HG03108 (cell line): ENCODE data around the gene RAB18.
"Not testable (repeated sequence)": the region's sequence is repeated elsewhere in the genome, so short reads cannot be mapped to it uniquely, and the experiment has no call there.

Experiments
- ATAC-seq: cut with Tn5 transposase; IDR thresholded peaks from one replicate; pipeline ENCODE4 v1.9.1; 2021; ENCODE audit warnings: moderate library complexity; ENCODE audit not compliant: unreplicated experiment

Gene RAB18

DNA sequence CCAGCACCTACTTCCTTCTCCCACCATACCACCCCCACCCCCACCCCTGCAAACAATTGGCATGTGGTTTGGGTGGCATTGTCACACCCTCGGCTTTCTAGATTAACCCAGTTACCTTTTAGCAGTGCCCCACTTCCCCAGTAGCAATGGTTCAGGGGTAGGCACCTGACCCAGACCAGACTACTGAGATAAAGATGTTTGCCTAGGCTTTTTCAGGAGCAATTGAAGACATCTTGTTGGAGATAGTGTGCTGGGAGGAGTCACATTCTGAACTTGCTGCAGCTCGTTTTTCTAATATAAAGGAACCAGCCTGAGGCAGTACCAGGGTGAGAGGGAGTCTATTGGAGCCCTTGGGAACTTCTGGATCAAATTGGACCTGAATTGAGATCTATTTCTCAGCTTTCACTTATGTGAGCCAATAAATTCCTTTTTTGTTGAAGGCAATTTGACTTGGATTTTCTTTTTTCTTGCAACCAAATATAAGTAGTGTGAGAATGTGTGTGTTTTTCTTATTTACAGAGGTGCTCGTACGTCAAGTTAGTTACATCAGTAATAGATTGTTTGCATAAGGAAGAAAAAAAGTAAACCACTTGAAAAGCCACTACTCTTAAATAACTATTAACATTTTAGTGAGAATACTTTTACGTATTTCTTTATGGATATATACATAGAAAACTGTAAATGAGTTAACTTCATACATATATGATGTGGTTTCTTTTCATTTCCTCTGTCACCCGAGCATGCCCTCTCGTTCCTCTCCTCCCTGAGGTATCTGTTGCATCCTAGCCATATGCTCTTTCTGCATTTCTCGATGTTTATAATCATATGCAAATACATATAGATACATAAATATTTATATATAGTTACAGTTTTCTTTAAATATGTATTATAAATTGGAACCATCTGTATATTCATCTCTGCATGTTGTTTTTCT, 38.0 kb downstream of the RAB18 start:
- ATAC-seq, result no peak

DNA sequence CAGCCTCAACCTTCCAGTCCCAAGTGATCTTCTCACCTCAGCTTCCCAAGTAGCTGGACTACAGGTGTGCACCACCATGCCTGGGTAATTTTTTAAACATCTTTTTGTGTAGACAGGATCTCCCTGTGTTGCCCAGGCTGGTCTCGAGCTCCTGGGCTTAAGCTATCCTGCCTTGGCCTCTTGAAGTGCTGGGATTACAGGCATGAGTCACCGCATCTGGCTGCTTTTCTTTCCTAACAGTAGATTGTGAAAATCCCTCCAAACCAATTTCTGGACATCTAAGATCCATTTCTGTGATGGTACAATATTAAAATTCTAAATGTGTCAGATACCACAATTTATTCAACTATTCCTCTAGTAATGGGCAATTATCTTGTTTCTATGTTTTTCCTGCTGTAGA, 38.7 kb downstream of the RAB18 start:
- no peak for ATAC-seq

DNA sequence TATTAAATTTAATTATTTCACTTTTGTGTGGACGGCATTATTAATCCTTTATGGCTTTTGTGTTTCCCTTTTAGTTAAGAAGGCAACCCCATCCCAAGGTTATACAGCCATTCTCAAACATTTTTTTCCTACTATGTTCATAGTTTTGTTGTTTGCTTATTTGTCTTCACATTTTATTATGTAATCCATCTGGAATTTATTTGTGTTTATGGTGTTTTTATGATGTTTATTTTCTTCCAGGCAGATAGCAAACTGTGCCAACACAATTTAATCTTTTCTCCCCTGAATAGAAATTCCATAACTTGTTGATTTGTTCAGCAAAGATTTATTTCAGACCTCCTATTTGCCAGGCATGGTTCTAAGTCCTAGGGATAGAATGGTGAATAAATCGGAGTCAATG, 42.9 kb downstream of the RAB18 start:
- ATAC-seq, result no peak

DNA sequence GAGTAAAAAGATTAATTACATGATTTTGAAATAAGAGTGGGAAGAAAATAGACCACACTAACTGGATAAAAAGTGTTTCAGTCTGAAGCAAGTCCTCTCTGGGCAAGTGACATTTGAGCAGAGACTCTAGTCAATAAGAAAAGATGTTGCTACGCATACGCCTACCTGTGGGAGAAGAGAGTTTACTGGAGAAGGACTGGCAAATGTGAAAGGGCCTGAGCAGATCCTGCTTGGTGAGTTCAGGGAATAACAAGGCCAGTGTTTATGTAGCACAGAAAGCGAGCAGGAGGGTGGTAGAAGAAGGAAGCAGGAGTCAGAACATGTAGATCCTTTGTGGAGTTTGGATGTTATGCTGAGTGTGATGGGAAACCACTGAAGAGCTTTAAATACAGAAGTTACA, 43.4 kb downstream of the RAB18 start:
- no peak for ATAC-seq

GRCh38 chr10:27550823-27551222, 46.7 kb downstream of the RAB18 start:
- ATAC-seq, result no peak

GRCh38 chr10:27558612-27559020, 54.5 kb downstream of the RAB18 start:
- ATAC-seq, result no peak

DNA sequence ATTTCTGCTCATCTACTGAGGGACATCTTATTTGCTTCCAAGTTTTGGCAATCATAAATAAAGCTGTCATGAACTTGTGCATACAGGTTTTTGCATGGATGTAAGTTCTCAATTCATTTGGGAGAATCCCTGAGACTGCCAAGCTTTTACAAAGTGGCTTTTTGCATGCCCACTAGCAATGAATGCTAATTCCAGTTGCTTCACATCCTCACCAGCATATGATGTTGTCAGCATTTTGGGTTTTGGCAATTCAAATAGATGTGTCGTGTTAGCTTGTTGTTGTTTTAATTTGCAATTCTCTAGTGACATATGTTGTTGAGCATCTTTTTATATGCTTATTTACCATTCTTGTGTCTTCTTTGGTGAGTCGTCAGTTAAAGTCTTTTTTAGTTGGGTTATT, 57.2 kb downstream of the RAB18 start:
- ATAC-seq, result no peak

GRCh38 chr10:27564398-27564797, 60.3 kb downstream of the RAB18 start:
- ATAC-seq, result no peak

DNA sequence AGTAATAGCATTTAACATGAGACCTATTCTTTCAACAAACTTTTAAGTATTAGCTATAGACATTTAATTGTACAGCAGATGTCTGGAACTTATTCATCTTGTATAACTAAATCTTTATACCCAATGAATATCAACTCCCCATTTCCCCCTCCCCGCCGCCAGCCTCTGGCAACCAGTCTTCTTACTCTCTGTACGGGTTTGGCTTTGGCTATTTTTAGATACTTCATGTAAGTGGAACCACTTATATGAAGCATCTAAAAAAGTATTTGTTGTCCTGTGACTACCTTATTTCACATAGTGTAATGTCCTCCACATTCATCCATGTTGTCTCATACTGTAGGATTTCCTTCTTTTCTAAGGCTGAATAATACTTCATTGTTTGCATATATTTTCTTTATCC, 60.8 kb downstream of the RAB18 start:
- no peak for ATAC-seq

GRCh38 chr10:27568196-27569175, 64.4 kb downstream of the RAB18 start:
- no peak for ATAC-seq

DNA sequence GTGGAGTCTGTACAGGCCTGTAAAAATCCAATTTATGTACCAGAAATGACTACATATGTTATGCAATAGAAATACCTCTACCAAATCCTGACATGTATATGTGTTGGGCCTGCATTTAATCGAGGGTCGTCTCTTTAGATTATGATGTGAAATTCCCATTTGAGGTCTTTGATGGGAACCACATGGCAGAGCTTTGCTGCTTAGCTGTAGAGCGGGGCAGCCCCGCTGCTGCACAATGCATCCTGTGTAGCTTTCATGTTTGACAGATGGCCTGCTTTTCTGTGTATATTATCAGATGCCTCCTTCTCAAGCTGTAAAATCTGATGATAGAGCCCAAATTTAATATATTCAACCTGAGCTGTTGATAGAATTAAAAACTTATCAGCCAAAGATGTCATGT, 65.8 kb downstream of the RAB18 start:
- ATAC-seq, result no peak

DNA sequence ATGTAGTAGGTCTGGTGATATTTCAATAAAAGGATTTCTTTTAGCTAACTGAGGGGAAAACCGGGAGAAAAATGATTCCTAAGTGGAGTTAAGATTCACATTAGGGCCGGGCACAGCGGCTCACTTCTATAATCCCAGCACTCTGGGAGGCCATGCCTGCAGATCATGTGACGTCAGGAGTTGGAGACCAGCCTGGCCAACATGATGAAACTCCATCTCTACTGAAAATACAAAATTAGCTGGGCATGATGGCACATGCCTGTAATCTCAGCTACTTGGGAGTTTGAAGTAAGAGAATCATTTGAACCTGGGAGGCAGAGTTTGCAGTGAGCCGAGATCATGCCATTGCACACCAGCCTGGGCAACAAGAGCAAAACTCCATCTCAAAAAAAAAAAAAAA, 72.9 kb downstream of the RAB18 start:
- ATAC-seq, result not testable (repeated sequence)

DNA sequence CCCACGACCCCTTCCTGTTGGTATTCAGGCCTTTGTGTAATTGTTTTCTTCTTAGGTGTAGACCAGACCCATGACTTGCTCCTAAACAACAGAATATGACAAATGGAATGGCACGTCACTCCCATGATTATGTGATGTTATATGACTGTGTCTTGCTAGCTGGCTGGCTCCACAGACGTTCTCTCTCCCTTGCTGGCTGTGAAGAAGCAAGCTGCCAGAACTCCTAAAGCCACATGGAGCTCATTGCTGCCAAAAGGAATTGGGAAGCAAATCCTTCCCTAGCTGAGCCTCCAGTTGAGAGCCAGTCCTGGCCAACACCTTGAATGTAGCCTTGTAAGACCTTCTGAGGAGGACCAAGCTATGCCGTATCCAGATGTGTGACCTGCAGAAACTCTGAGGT, 74.2 kb downstream of the RAB18 start:
- ATAC-seq, result no peak

DNA sequence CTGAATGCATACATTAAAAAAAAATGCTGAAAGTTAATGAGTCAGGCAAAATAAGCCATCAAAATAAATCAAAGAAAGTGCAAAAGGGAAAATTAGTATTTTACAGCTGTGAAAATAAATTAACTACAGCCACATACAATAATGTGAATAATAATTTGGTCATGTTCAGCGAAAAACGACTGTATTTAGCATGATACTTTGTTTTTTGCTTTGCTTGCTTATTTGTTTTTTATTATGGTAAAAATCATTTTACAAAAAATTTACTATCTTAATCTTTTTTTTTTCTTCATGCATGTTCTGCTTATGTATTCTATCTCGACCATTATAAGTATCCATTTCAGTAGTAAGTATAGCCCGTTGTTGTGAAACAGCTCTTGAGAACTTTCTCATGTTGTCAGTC, 77.1 kb downstream of the RAB18 start:
- ATAC-seq, result no peak

GRCh38 chr10:27584302-27584701, 80.2 kb downstream of the RAB18 start:
- ATAC-seq, result no peak
